H9 (cell line): ENCODE data around the gene CACNA1F. TPM values are rescaled to one million over a fixed set of nuclear protein-coding genes. Genes with fewer than 3 reads are reported as not detected.

Experiments used
- DNase-seq: peaks from one replicate; pipeline ENCODE4 v3.0.0-alpha.2; 2017
- H2AFZ ChIP-seq: one replicate; pipeline ENCODE4 v1.6.1; 2013; ENCODE audit warnings: mild to moderate bottlenecking, low read length, control low read depth, moderate library complexity
- H2AK5ac ChIP-seq: 2 replicates; pipeline ENCODE4 v1.6.1; 2013; ENCODE audit warnings: low read length, control low read depth, mixed read lengths; ENCODE audit not compliant: insufficient read length
- H2BK120ac ChIP-seq: one replicate; pipeline ENCODE4 v1.6.1; 2013; ENCODE audit warnings: low read depth, mild to moderate bottlenecking, low read length, control low read depth, inconsistent platforms; ENCODE audit not compliant: poor library complexity, severe bottlenecking
- H2BK12ac ChIP-seq: 2 replicates; pipeline ENCODE4 v1.6.1; 2013; ENCODE audit warnings: low read length, control low read depth, mixed read lengths, low read depth; ENCODE audit not compliant: insufficient read length
- H2BK15ac ChIP-seq: 2 replicates; pipeline ENCODE4 v1.6.1; 2013; ENCODE audit warnings: low read depth, low read length, control low read depth
- H2BK20ac ChIP-seq: one replicate; pipeline ENCODE4 v1.6.1; 2013; ENCODE audit warnings: low read depth, mild to moderate bottlenecking, low read length, control low read depth, inconsistent platforms; ENCODE audit not compliant: poor library complexity, severe bottlenecking
- H2BK5ac ChIP-seq: 2 replicates; pipeline ENCODE4 v1.6.1; 2013; ENCODE audit warnings: low read length, control low read depth, mixed read lengths; ENCODE audit not compliant: insufficient read length
- H3K14ac ChIP-seq: 2 replicates; pipeline ENCODE4 v1.6.1; 2013; ENCODE audit warnings: low read length, control low read depth; ENCODE audit not compliant: insufficient read depth
- H3K18ac ChIP-seq: 2 replicates; pipeline ENCODE4 v1.6.1; 2013; ENCODE audit warnings: low read depth, mild to moderate bottlenecking, mixed read lengths, low read length, control low read depth; ENCODE audit not compliant: insufficient read length
- H3K23ac ChIP-seq: 2 replicates; pipeline ENCODE4 v1.6.1; 2013; ENCODE audit warnings: low read length, control low read depth, mixed read lengths, low read depth; ENCODE audit not compliant: insufficient read length
- H3K23me2 ChIP-seq: 2 replicates; pipeline ENCODE4 v1.6.1; 2013; ENCODE audit warnings: low read depth, mild to moderate bottlenecking, mixed read lengths, low read length, control low read depth; ENCODE audit not compliant: insufficient read length, poor library complexity, severe bottlenecking
- H3K27ac ChIP-seq: 2 replicates; pipeline ENCODE4 v1.5.1; 2013; ENCODE audit warnings: low read length, control low read depth, mixed read lengths, low read depth; ENCODE audit not compliant: insufficient read length
- H3K27me3 ChIP-seq: 2 replicates; pipeline ENCODE4 v1.6.1; 2013; ENCODE audit warnings: low read length, control low read depth, inconsistent platforms; ENCODE audit not compliant: insufficient read depth
- H3K4ac ChIP-seq: 2 replicates; pipeline ENCODE4 v1.6.1; 2013; ENCODE audit warnings: low read depth, mild to moderate bottlenecking, control low read depth, inconsistent platforms, low read length, moderate library complexity
- H3K4me1 ChIP-seq: 2 replicates; pipeline ENCODE4 v1.6.1; 2013; ENCODE audit warnings: low read length, control low read depth, inconsistent platforms; ENCODE audit not compliant: insufficient read depth
- H3K4me2 ChIP-seq: 2 replicates; pipeline ENCODE4 v1.6.1; 2013; ENCODE audit warnings: low read length, control low read depth, mixed read lengths; ENCODE audit not compliant: insufficient read length, insufficient read depth
- H3K56ac ChIP-seq: 2 replicates; pipeline ENCODE4 v1.6.1; 2013; ENCODE audit warnings: low read depth, mild to moderate bottlenecking, mixed read lengths, low read length, control low read depth; ENCODE audit not compliant: insufficient read length
- H3K79me1 ChIP-seq: 2 replicates; pipeline ENCODE4 v1.6.1; 2013; ENCODE audit warnings: low read depth, mild to moderate bottlenecking, moderate library complexity, low read length, control low read depth, inconsistent platforms; ENCODE audit not compliant: insufficient read depth, poor library complexity, severe bottlenecking
- H3K79me2 ChIP-seq: 2 replicates; pipeline ENCODE4 v1.6.1; 2013; ENCODE audit warnings: low read length, control low read depth, inconsistent platforms; ENCODE audit not compliant: insufficient read depth
- H3K9ac ChIP-seq: 2 replicates; pipeline ENCODE4 v1.6.1; 2013; ENCODE audit warnings: low read length, control low read depth, mixed read lengths; ENCODE audit not compliant: insufficient read length; ENCODE audit errors: extremely low read depth
- H3K9me3 ChIP-seq: one replicate; pipeline ENCODE4 v1.6.1; 2013; ENCODE audit warnings: low read depth, low read length, inconsistent platforms; ENCODE audit not compliant: control insufficient read depth
- H3T11ph ChIP-seq: one replicate; pipeline ENCODE4 v1.6.1; 2013; ENCODE audit warnings: mild to moderate bottlenecking, low read length, control low read depth, inconsistent platforms
- H4K20me1 ChIP-seq: one replicate; pipeline ENCODE4 v1.6.1; 2013; ENCODE audit not compliant: control insufficient read depth, insufficient read length, insufficient read depth
- H4K5ac ChIP-seq: 2 replicates; pipeline ENCODE4 v1.6.1; 2013; ENCODE audit warnings: low read depth, mild to moderate bottlenecking, mixed read lengths, low read length, control low read depth; ENCODE audit not compliant: insufficient read length
- H4K8ac ChIP-seq: replicated peaks from 2 replicates; pipeline ENCODE4 v1.6.1; 2013; ENCODE audit warnings: low read length, control low read depth, mixed read lengths, low read depth; ENCODE audit not compliant: insufficient read length
- H4K91ac ChIP-seq: 2 replicates; pipeline ENCODE4 v1.6.1; 2013; ENCODE audit warnings: low read depth, mild to moderate bottlenecking, moderate library complexity, mixed read lengths, low read length, control low read depth; ENCODE audit not compliant: insufficient read length
- H3K27ac Mint-ChIP-seq, 3 experiments: 2 replicates in 2 of 3; 3 replicates in 1 of 3; pipeline ENCODE4 v1.8.0; 2020 to 2021; ENCODE audit warnings: mixed read lengths in 3 of 3, mild to moderate bottlenecking in 1 of 3, moderate library complexity in 1 of 3
- H3K27me3 Mint-ChIP-seq: 2 replicates; pipeline ENCODE4 v1.8.0; 2021; ENCODE audit warnings: low read depth, mild to moderate bottlenecking, moderate library complexity, mixed read lengths
- H3K36me3 Mint-ChIP-seq, 3 experiments: 2 replicates in 2 of 3; 3 replicates in 1 of 3; pipeline ENCODE4 v1.8.0; 2020 to 2021; ENCODE audit warnings: low read depth in 3 of 3, mixed read lengths in 3 of 3; ENCODE audit not compliant: insufficient read depth in 1 of 3
- H3K4me1 Mint-ChIP-seq, 2 experiments: 2 replicates each; pipeline ENCODE4 v1.8.0; 2020; ENCODE audit warnings: mixed read lengths in 2 of 2
- H3K4me3 Mint-ChIP-seq, 2 experiments: 2 replicates in 1 of 2; 3 replicates in 1 of 2; pipeline ENCODE4 v1.8.0; 2020 to 2021; ENCODE audit warnings: mild to moderate bottlenecking in 2 of 2, mixed read lengths in 2 of 2, moderate library complexity in 1 of 2
- H3K9me3 Mint-ChIP-seq, 2 experiments: 2 replicates in 1 of 2; 3 replicates in 1 of 2; pipeline ENCODE4 v1.8.0; 2020; ENCODE audit warnings: mild to moderate bottlenecking in 2 of 2, mixed read lengths in 2 of 2, moderate library complexity in 1 of 2
- CTCF ChIP-seq: fragments of 200-600 bp; sonication (generic); conservative IDR thresholded peaks from 3 replicates; pipeline ENCODE4 v1.8.0; 2021; ENCODE audit warnings: antibody characterized with exemption, mild to moderate bottlenecking
- WGBS: extraction: QIAGEN DNeasy Blood & Tissue Kit; methylation state at CpG from one replicate; pipeline ENCODE4 v1.1.7; 2013; ENCODE audit warnings: missing lambda C conversion rate, low lambda C conversion rate, mixed read lengths; ENCODE audit not compliant: insufficient read length; ENCODE audit errors: extremely low coverage; 5-methylcytosine and 5-hydroxymethylcytosine counted together
- total RNA-seq: library from RNA; stranded (reverse); gene quantifications from 2 replicates; pipeline ENCODE4 v1.2.1, GENCODE V29; 2021

The CACNA1F gene
- total RNA-seq, 1 experiment from 2014 or later: 1.4 TPM

- Histone ChIP-seq H3K79me2 (no peaks in the 10 kb centered on the region), H3T11ph (no peak overlapping the region), H3K9me3 (peaks cover 16% of the 10 kb centered on the region), H2BK15ac (no peak overlapping the region), H4K20me1 (no peaks in the 10 kb centered on the region), H2BK20ac (no peak overlapping the region), H2AK5ac (no peak overlapping the region), H2BK120ac (no peak overlapping the region), H3K23ac (no peak overlapping the region), H3K27ac (no peak overlapping the region), H3K4me1 (no peaks in the 10 kb centered on the region), H2BK12ac (no peak overlapping the region), H4K8ac (no peak overlapping the region), H3K27me3 (no peaks in the 10 kb centered on the region), H4K91ac (no peak overlapping the region), H2AFZ (no peak overlapping the region), H3K4me2 (no peak overlapping the region), H4K5ac (no peak overlapping the region), H3K79me1 (no peaks in the 10 kb centered on the region), H2BK5ac (no peak overlapping the region), H3K4ac (no peak overlapping the region), H3K18ac (no peak overlapping the region), H3K23me2 (no peaks in the 10 kb centered on the region), H3K9ac (no peak overlapping the region), H3K56ac (no peak overlapping the region), H3K14ac (no peak overlapping the region)
- WGBS: no CpG with 5 or more reads among the region's 10 CpGs
- peaks cover 72 to 78% of the 10 kb centered on the region in 2 experiments for H3K9me3 Mint-ChIP-seq
- DNase-seq: peak; percentile 55
- TF ChIP-seq CTCF: peak; percentile 65
- H3K27ac Mint-ChIP-seq: peak overlapping the region in 2 of 3 experiments; percentile 47 to 69; a peak in 3 of 7 replicates
- H3K36me3 Mint-ChIP-seq: peaks cover 8 to 13% (median 12%) of the 10 kb centered on the region in 3 experiments; a peak in 6 of 7 replicates
- peaks cover 6% of the 10 kb centered on the region; the same call in 1 of the 2 replicates for H3K27me3 Mint-ChIP-seq
- peak overlapping the region; percentile 46 to 68; a peak in 4 of 5 replicates for H3K4me3 Mint-ChIP-seq
- peaks cover 2 to 19% of the 10 kb centered on the region in 2 experiments for H3K4me1 Mint-ChIP-seq
Observed at GRCh38 chrX:49192722-49193328, 40.3 kb downstream of the CACNA1F start.
